KBM-7 (cell line): ENCODE results near the gene KCNV2.
"Not testable (repeated sequence)": the region's sequence is repeated elsewhere in the genome, so short reads cannot be mapped to it uniquely, and the experiment has no call there.

Experiments used
- DNase-seq: peaks from one replicate; pipeline ENCODE4 v3.0.0-alpha.2; 2015
- in situ Hi-C: fragments of 300-500 bp; cut with MboI; formaldehyde crosslinking; loops from 2 replicates; pipeline ENCODE4 v1.14.3; 2020; ENCODE audit warnings: low sequenced_read_pairs, low pct_unique_long_range_greater_than_20kb, mixed read lengths

The KCNV2 gene

DNA sequence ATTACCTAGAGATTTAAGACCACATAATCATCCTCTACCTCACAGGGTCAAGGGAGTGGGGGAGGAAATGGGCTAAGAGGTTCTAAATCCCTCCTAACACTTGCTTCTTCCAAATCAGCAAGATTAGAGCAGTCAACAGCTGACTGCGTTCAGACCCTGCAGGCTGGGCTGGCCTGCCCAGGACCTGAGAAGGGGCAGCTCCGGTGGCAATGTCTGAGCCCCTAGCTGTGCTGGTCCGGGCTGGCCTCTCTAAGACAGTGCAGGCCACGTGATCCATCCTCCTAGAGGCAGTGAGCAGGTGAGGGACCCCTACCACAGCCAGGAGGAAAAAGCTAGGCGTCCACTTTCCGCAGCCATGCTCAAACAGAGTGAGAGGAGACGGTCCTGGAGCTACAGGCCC lies at the start of gene KCNV2:
Gene KCNV2 (plus strand): TSS at position 126 of the 400 bp plus-strand sequence. CDS start 230 bp downstream, at position 356.
- no peak for DNase-seq
- in situ Hi-C loops = no loop called here

DNA sequence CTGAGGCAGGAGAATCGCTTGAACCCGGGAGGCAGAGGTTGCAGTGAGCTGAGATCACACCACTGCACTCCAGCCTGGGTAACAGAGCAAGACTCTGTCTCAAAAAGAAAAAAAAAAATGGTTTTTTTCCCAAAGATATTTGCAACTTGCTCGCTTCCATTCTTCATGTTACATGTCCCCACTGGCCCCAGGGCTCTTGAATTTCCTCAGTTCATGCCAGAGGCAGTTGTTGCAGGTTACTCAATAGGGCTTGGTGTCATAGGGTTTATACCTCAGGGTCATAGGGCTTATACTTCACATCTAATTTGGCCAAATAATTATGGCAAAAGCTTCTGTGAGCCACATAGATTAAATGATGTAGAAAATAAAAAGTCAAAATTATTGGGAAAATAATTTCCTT lies 44.1 kb upstream of the KCNV2 start:
- in situ Hi-C loops = no loop called here
- DNase-seq = no peak

DNA sequence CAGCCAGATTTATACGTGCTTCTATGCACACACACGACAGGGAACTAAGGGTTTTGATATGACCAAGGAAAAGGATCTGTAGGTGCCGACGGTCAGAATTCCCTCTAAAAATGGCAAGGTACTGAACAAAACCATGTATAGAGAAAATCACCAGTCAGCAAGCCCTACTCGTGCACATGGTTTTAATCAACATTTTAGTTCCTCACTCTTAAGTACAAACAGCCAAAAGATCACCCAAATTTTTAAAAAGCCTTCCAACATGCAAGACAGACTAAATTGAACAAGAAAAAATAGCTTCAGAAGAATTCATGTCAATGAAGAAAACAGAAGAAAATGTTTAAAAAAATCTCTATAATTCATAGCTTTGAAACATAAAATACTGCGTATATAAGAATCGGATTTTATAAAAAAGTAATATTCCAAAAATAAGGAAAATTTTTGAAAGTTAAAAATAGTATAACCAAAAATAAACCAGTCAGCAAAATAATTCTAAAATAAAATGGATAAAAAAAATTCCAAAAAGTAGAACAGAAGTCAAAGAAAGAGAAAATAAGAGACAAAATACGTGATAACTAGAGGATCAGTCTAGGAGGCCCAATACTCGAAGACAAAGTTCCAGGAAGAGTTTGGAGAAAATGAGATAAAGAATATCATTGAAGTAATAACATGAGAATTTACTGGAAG lies 43.0 kb upstream of the KCNV2 start:
- in situ Hi-C loops = no loop called here

GRCh38 chr9:2675834-2676233 lies 41.5 kb upstream of the KCNV2 start:
- DNase-seq = no peak
- in situ Hi-C loops = no loop called here

More for the DNA sequence above, 43.0 kb upstream of the KCNV2 start:
- no peak for DNase-seq

DNA sequence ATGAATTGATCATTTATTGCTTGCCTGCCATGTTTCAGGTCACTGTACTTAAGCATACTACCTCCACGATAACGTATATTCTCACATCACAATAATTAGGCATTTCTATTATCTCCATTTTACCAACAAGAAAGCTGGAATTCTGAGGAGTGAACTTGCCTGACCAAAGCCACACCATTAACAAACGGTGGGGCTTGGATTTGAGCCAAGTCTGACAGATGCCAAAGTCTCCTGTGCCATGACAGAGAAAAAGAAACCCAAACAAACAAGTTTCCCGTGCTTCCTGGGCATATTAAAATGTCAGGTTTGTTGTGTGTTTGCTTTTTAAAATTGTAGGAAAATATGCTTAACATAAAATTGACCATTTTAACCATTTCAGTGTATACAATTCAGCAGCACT lies 40.8 kb upstream of the KCNV2 start:
- in situ Hi-C loops = no loop called here
- DNase-seq = no peak

GRCh38 chr9:2677915-2678889 lies 39.1 kb upstream of the KCNV2 start:
- DNase-seq = no peak
- in situ Hi-C loops = no loop called here

DNA sequence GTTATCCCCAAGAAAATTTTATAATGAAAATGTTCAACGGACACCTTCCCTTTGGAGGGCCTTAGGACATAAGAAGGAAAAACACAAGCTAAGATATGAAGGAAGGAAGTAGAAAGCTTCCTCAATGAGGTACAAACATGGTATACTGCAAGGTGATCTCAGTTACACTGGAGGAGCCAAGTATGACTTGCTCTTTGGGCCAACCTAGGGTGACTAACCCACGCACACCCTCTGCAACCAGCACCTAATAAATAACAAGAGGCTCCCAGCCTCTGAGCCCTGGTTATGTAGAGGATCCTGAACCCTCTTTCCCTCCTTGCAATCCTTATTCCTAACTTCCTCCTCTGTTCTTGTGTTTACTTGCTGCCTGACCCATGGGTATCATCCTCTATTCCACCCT lies 38.3 kb upstream of the KCNV2 start:
- DNase-seq = no peak

GRCh38 chr9:2681981-2682380 lies 35.3 kb upstream of the KCNV2 start:
- in situ Hi-C loops = no loop called here
- no peak for DNase-seq

More for the DNA sequence above, 38.3 kb upstream of the KCNV2 start:
- in situ Hi-C loops = no loop called here

DNA sequence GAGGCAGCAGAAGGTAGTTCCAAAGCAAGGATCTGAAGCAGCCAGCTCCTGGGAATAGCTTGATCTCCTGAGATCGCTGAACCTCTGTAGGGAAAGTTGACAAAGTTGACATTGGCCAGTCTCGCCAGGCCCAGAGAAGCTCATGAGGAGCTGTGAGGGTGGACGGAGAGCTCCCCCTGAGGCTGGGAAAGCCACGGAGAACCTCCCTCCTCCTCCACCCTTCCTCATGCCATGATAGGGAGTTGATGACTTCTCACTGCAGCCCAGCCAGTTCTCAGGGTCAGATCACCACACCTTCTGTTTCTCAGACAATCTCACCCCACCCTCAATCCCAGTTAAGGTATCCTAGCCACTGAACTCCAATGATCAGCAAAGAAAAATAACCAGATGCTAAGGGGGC lies 30.4 kb upstream of the KCNV2 start:
- DNase-seq = no peak
- in situ Hi-C loops = no loop called here

DNA sequence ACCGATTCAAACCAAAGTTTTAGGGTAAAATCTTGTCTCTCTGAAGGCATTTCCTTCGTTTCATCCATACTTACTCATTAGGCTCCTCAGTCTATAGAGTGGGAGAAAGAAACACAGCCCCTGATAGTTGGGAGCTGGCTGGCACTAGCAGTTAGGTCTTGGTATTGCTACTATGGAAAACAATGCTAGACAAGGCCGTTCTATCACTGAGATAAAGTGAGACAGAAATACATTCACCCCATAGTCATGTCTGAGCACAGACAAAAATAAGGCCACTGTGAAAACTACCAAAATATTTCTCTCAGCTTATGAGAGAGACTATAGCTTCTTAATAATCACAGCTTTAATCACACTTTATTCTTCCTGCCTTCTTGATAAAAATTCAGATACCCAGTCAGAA lies 28.7 kb upstream of the KCNV2 start:
- in situ Hi-C loops = no loop called here
- DNase-seq = no peak

- in situ Hi-C loops = no loop called here
- DNase-seq = no peak
Observed at GRCh38 chr9:2691212-2691611, 26.1 kb upstream of the KCNV2 start.

DNA sequence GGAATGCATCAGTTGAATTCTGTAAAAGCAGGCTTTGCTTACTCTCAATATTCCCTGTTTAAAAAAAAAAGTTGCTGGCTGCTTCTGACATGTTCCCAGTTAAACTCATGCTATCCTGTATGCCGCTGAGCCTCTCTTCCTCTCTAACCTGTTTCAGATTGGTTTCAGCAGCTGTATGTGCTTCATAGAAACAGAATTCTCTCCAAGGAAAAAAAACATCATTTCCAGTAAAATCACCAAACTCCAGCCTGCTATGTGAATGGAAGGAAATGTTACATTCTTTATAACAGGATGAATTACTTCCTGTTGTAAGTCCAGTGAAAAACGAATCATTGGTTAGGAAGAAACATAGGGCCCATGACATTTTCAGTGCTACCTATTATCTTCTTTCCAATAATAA lies 25.7 kb upstream of the KCNV2 start:
- no peak for DNase-seq
- in situ Hi-C loops = no loop called here

GRCh38 chr9:2693056-2693455 lies 24.3 kb upstream of the KCNV2 start:
- no peak for DNase-seq
- in situ Hi-C loops = no loop called here

DNA sequence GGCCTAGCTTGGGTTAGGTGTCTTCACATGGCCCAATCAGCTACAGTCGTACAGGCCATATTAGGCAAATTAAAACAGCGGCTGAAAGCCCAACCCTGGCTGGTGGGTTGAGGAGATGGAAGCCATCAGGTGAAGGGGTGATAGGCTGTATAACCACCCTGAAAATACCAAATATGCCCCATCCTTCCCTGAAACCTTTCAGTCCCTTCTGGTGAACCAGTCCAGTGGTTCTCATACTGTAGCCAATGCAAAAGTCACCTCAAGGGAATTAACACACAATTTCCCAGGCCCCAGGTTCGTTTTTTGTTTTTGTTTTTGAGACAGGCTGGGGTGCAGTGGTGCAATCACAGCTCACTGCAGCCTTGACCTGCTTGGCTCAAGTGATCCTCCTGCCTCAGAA lies 19.8 kb upstream of the KCNV2 start:
- in situ Hi-C loops = no loop called here
- no peak for DNase-seq

GRCh38 chr9:2700398-2700797 lies 16.9 kb upstream of the KCNV2 start:
- in situ Hi-C loops = no loop called here
- DNase-seq = no peak

DNA sequence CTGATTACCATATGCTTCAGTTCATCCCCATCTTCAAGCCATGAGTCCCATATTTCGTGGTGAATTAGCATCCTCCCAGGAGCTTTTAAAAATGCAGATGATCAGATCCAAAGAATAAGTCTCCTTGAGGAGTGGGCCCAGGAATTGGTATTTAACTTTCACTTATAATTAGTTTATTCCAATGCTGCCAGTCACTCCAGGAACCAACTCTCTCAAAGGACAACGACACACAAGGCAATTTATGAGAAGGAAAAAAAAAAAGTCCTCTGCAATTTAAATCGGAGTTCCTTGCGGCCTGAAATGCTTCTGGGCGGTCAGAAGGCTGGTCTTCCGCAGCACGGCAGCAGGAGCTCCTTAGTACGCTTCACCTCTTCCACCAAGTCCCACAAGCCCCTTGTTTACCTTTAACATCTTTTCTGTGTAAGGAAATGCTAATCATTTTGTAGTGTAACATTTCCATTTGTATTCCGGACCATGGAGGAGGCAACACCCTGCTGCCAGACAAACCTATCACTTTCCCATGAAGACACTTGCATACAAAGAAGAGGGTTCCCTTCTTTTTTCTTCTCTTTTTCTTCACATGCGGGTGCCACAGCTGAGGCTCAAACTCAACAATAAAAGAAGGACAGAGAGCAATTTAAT lies 16.3 kb upstream of the KCNV2 start:
- DNase-seq = no peak
- in situ Hi-C loops = no loop called here

DNA sequence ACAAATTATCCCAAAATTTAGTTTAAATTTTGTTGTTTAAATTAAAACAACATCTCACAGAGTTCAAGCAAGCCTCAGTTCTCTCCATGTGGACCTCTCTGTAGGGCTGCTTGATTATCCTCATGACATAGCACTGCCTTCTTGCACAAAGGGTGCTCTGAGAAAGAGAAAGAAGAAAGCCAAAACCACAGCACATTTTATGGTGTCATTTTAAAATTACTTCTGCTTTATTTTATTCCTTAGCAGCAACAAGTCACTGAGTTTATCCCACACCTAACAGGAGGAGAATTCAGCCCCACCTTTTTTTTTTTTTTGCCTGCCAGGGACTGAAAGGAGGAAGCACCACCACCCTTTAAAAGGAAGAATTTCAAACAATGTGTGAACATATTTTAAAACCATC lies 12.8 kb upstream of the KCNV2 start:
- DNase-seq = peak; percentile 94
- in situ Hi-C loops = no loop called here

GRCh38 chr9:2707256-2707655 lies 10.1 kb upstream of the KCNV2 start:
- DNase-seq, in situ Hi-C loops: not testable (repeated sequence)

GRCh38 chr9:2709645-2710101 lies 7.6 kb upstream of the KCNV2 start:
- in situ Hi-C loops = no loop called here
- no peak for DNase-seq

- DNase-seq = no peak
- in situ Hi-C loops = no loop called here
Observed at GRCh38 chr9:2711716-2712115, 5.6 kb upstream of the KCNV2 start.
